CD14-positive monocyte (primary cell): Measurements from ENCODE around the gene NTSR2. TPM values are rescaled to one million over a fixed set of nuclear protein-coding genes. Genes with fewer than 3 reads are reported as not detected.

Experiments used
- DNase-seq, 3 donors: peaks; one replicate each; pipeline ENCODE4 v3.0.0-alpha.2; 2011 to 2022
- H2AFZ ChIP-seq: 2 replicates; pipeline ENCODE4 v1.6.0; 2012; ENCODE audit warnings: mild to moderate bottlenecking, low read depth, low read length, inconsistent platforms; ENCODE audit not compliant: insufficient read depth, poor library complexity, severe bottlenecking
- H3K27ac ChIP-seq, 2 donors: 1 replicate in 1 of 2; 2 replicates in 1 of 2; pipeline ENCODE4 v1.5.1; 2012 to 2013; ENCODE audit warnings: low read length in 2 of 2, control low read depth in 1 of 2, inconsistent platforms in 1 of 2, low read depth in 1 of 2, mild to moderate bottlenecking in 1 of 2
- H3K27me3 ChIP-seq, 2 donors: one replicate each; pipeline versions ENCODE4 v1.6.0 to v1.6.1; 2011 to 2013; ENCODE audit warnings: low read length in 2 of 2; ENCODE audit not compliant: control insufficient read depth in 2 of 2, insufficient read depth in 2 of 2
- H3K36me3 ChIP-seq, 2 donors: replicated peaks in 1 of 2; 1 replicate in 1 of 2; 2 replicates in 1 of 2; pipeline versions ENCODE4 v1.5.1 to v1.6.1; 2012 to 2013; ENCODE audit warnings: low read length in 2 of 2, control low read depth in 1 of 2, inconsistent platforms in 1 of 2, mild to moderate bottlenecking in 1 of 2; ENCODE audit not compliant: insufficient read depth in 2 of 2, control insufficient read depth in 1 of 2
- H3K4me1 ChIP-seq, 2 donors: 1 replicate in 1 of 2; 2 replicates in 1 of 2; pipeline versions ENCODE4 v1.5.1 to v1.6.1; 2012 to 2013; ENCODE audit warnings: low read length in 2 of 2, control low read depth in 1 of 2, inconsistent platforms in 1 of 2, mild to moderate bottlenecking in 1 of 2, moderate library complexity in 1 of 2; ENCODE audit not compliant: insufficient read depth in 2 of 2, control insufficient read depth in 1 of 2
- H3K4me2 ChIP-seq: replicated peaks from 2 replicates; pipeline ENCODE3; 2012; ENCODE audit warnings: low read length, moderate library complexity, mild to moderate bottlenecking; ENCODE audit not compliant: poor library complexity, severe bottlenecking; ENCODE audit errors: extremely low read depth
- H3K4me3 ChIP-seq, 3 experiments: fragments of 200-600 bp in 1 of 3; sonication (generic) in 1 of 3; replicated peaks in 1 of 3; 1 replicate in 2 of 3; 2 replicates in 1 of 3; pipeline ENCODE4 v1.5.1; 2011 to 2013; ENCODE audit warnings: low read length in 3 of 3, mild to moderate bottlenecking in 3 of 3, control low read depth in 2 of 3, low read depth in 2 of 3, inconsistent platforms in 1 of 3, moderate library complexity in 1 of 3
- H3K79me2 ChIP-seq: 2 replicates; pipeline ENCODE4 v1.6.0; 2012; ENCODE audit warnings: mild to moderate bottlenecking, control low read depth, inconsistent platforms, low read length, moderate library complexity; ENCODE audit not compliant: insufficient read depth
- H3K9ac ChIP-seq: 2 replicates; pipeline ENCODE4 v1.6.0; 2017; ENCODE audit warnings: low read length, mild to moderate bottlenecking; ENCODE audit not compliant: insufficient read depth, poor library complexity, severe bottlenecking
- H3K9me3 ChIP-seq, 2 donors: replicated peaks in 1 of 2; 1 replicate in 1 of 2; 2 replicates in 1 of 2; pipeline versions ENCODE4 v1.5.1 to v1.6.1; 2012 to 2013; ENCODE audit warnings: low read length in 2 of 2, control low read depth in 1 of 2; ENCODE audit not compliant: control insufficient read depth in 1 of 2, insufficient read depth in 1 of 2
- H4K20me1 ChIP-seq: 2 replicates; pipeline ENCODE4 v1.6.0; 2012; ENCODE audit warnings: mild to moderate bottlenecking, low read length, control low read depth, moderate library complexity; ENCODE audit not compliant: insufficient read depth
- H3K27ac Mint-ChIP-seq, 7 donors: one replicate each; pipeline ENCODE4 v1.8.0; 2020; ENCODE audit warnings: mild to moderate bottlenecking in 7 of 7, mixed read lengths in 7 of 7, moderate library complexity in 6 of 7, inconsistent platforms in 2 of 7
- H3K27me3 Mint-ChIP-seq, 3 donors: one replicate each; pipeline ENCODE4 v1.8.0; 2021 to 2022; ENCODE audit warnings: low read depth in 3 of 3, mild to moderate bottlenecking in 3 of 3, mixed read lengths in 3 of 3, moderate library complexity in 3 of 3, inconsistent platforms in 1 of 3
- H3K36me3 Mint-ChIP-seq, 2 donors: one replicate each; pipeline ENCODE4 v1.8.0; 2020; ENCODE audit warnings: mixed read lengths in 2 of 2, inconsistent platforms in 1 of 2, mild to moderate bottlenecking in 1 of 2
- H3K4me1 Mint-ChIP-seq: one replicate; pipeline ENCODE4 v1.8.0; 2020; ENCODE audit warnings: mild to moderate bottlenecking, mixed read lengths
- H3K4me3 Mint-ChIP-seq, 2 donors: one replicate each; pipeline ENCODE4 v1.8.0; 2020; ENCODE audit warnings: mild to moderate bottlenecking in 2 of 2, mixed read lengths in 2 of 2, moderate library complexity in 1 of 2
- H3K9me3 Mint-ChIP-seq, 7 donors: one replicate each; pipeline ENCODE4 v1.8.0; 2020 to 2022; ENCODE audit warnings: mixed read lengths in 7 of 7, mild to moderate bottlenecking in 6 of 7, moderate library complexity in 6 of 7, inconsistent platforms in 2 of 7
- WGBS: methylation state at CpG from one replicate; pipeline ENCODE4 v1.1.5; 2013; ENCODE audit warnings: missing lambda C conversion rate; ENCODE audit not compliant: insufficient coverage; 5-methylcytosine and 5-hydroxymethylcytosine counted together
- intact Hi-C, 2 donors: fragments of 100-400 bp; cut with micrococcal nuclease; formaldehyde crosslinking; loops; one replicate each; pipeline versions ENCODE4 v1.15.0 to v1.15.1; 2023
- polyA plus RNA-seq, 3 donors: library from polyadenylated mRNA; depleted of rRNA in 1 of 3; unstranded in 2 of 3; stranded (reverse) in 1 of 3; fragments of 300-500 nt in 2 of 3; fragments of >200 nt in 1 of 3; fragmentation: Illumina TruSeq in 2 of 3; gene quantifications; 1 replicate in 2 of 3; 2 replicates in 1 of 3; pipeline ENCODE4 v1.2.3, GENCODE V29; 2012 to 2021
- TF ChIP-seq, protein P1 (sequence below): fragments of 200-600 bp; IDR thresholded peaks from one replicate; pipeline ENCODE4 v1.8.0; 2022; ENCODE audit warnings: antibody characterized with exemption, mild to moderate bottlenecking

Gene NTSR2
- polyA plus RNA-seq, 3 donors = not detected

DNA sequence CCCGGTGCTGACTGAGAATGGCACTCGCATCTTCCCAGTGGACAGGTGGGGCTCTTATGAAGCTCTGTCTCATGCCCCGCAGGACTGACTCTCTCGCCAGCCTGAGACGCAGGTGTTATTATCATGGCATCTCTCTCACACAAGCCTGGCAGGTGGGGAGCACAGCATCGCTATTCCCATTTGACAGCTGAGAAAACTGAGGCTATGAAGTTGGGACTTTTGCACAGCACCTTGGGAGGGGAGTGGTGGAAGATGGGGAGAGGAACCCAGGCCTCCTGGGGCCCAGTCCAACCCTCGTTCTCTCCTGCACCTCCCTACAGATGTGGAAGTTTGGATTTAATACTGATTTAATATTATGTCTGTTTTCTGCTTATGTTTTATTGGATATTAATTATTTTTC, 9.0 kb upstream of the NTSR2 start:
- Histone ChIP-seq H3K4me1 (no peaks in the 10 kb centered on the region), H3K9ac (no peak overlapping the region), H3K27me3 (peaks cover 2 to 23% of the 10 kb centered on the region in 2 donors), H4K20me1 (no peaks in the 10 kb centered on the region), H3K36me3 (no peaks in the 10 kb centered on the region), H3K27ac (no peak overlapping the region), H3K9me3 (no peaks in the 10 kb centered on the region), H3K79me2 (no peaks in the 10 kb centered on the region), H3K4me2 (no peak overlapping the region), H2AFZ (no peak overlapping the region), H3K4me3 (no peak overlapping the region)
- Mint-ChIP-seq H3K9me3 (peaks cover 0 to 4% (median 2%) of the 10 kb centered on the region in 7 donors), H3K4me1 (no peaks in the 10 kb centered on the region), H3K4me3 (no peak overlapping the region), H3K27ac (no peak overlapping the region), H3K27me3 (peaks cover 34 to 50% (median 42%) of the 10 kb centered on the region in 3 donors), H3K36me3 (no peaks in the 10 kb centered on the region)
- 89% methylated on average over 3 of the region's 7 CpGs for WGBS
- intact Hi-C loops = no loop called here
- no peak for DNase-seq
- TF ChIP-seq, protein P1, sequence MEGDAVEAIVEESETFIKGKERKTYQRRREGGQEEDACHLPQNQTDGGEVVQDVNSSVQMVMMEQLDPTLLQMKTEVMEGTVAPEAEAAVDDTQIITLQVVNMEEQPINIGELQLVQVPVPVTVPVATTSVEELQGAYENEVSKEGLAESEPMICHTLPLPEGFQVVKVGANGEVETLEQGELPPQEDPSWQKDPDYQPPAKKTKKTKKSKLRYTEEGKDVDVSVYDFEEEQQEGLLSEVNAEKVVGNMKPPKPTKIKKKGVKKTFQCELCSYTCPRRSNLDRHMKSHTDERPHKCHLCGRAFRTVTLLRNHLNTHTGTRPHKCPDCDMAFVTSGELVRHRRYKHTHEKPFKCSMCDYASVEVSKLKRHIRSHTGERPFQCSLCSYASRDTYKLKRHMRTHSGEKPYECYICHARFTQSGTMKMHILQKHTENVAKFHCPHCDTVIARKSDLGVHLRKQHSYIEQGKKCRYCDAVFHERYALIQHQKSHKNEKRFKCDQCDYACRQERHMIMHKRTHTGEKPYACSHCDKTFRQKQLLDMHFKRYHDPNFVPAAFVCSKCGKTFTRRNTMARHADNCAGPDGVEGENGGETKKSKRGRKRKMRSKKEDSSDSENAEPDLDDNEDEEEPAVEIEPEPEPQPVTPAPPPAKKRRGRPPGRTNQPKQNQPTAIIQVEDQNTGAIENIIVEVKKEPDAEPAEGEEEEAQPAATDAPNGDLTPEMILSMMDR = no peak

- Histone ChIP-seq H3K9ac (no peak overlapping the region), H3K4me3 (no peak overlapping the region), H3K4me1 (no peaks in the 10 kb centered on the region), H3K36me3 (no peaks in the 10 kb centered on the region), H2AFZ (no peak overlapping the region), H3K9me3 (no peaks in the 10 kb centered on the region), H3K27me3 (peaks cover 2 to 23% of the 10 kb centered on the region in 2 donors), H4K20me1 (no peaks in the 10 kb centered on the region), H3K4me2 (no peak overlapping the region), H3K79me2 (no peaks in the 10 kb centered on the region), H3K27ac (no peak overlapping the region)
- intact Hi-C loops = no loop called here
- no peak for DNase-seq
- TF ChIP-seq, protein P1 = no peak
- Mint-ChIP-seq H3K36me3 (no peaks in the 10 kb centered on the region), H3K27me3 (peaks cover 34 to 47% (median 37%) of the 10 kb centered on the region in 3 donors), H3K27ac (no peak overlapping the region), H3K4me3 (no peak overlapping the region), H3K4me1 (no peaks in the 10 kb centered on the region), H3K9me3 (peaks cover 0 to 4% (median 2%) of the 10 kb centered on the region in 7 donors)
- 88% methylated on average over 11 of the region's 14 CpGs for WGBS
These were observed 8.4 kb upstream of the NTSR2 start for GRCh38 chr2:11678306-11678960.
